ENCODE results near the gene PLEKHG7. TPM values are rescaled to one million over a fixed set of nuclear protein-coding genes. Genes with fewer than 3 reads are reported as not detected.

Gene PLEKHG7
- total and polyA plus RNA-seq, 8 donors: 0.16 to 1.3 (median 0.40) TPM

DNA sequence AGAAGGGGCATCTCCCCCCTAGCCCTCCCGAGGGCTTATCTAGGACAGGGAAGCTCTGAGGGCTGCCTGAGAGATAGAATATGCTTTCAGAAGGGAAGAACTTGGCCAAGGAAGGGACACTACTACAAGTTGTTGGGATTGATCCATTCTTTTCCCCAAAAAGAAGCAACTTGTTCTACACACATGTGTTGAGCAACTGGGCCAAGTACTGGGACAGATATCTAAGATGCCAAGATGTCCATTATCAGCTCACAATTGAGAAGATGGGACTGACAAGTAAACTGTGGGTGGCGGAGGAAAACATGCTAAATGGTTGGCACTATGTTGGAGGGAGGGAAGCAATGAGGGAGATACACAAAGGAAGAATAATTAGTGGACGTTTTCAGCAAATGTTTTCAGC lies 30.9 kb downstream of the PLEKHG7 start:
- no peak for DNase-seq
- H3K4me1 ChIP-seq: peaks cover 0 to 12% of the 10 kb centered on the region in 2 donors
- H3K4me3 ChIP-seq: no peak overlapping the region
- no peak for ATAC-seq
- intact Hi-C loops (cut with DNase I): no loop called here
- H3K36me3 ChIP-seq: no peaks in the 10 kb centered on the region
- no peaks in the 10 kb centered on the region for H3K9me3 ChIP-seq
- TF ChIP-seq, protein P1, sequence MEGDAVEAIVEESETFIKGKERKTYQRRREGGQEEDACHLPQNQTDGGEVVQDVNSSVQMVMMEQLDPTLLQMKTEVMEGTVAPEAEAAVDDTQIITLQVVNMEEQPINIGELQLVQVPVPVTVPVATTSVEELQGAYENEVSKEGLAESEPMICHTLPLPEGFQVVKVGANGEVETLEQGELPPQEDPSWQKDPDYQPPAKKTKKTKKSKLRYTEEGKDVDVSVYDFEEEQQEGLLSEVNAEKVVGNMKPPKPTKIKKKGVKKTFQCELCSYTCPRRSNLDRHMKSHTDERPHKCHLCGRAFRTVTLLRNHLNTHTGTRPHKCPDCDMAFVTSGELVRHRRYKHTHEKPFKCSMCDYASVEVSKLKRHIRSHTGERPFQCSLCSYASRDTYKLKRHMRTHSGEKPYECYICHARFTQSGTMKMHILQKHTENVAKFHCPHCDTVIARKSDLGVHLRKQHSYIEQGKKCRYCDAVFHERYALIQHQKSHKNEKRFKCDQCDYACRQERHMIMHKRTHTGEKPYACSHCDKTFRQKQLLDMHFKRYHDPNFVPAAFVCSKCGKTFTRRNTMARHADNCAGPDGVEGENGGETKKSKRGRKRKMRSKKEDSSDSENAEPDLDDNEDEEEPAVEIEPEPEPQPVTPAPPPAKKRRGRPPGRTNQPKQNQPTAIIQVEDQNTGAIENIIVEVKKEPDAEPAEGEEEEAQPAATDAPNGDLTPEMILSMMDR (IDR thresholded peaks at IDR 0.05): no peak
- H3K27me3 ChIP-seq: no peaks in the 10 kb centered on the region
- no peak overlapping the region for H3K27ac ChIP-seq

DNA sequence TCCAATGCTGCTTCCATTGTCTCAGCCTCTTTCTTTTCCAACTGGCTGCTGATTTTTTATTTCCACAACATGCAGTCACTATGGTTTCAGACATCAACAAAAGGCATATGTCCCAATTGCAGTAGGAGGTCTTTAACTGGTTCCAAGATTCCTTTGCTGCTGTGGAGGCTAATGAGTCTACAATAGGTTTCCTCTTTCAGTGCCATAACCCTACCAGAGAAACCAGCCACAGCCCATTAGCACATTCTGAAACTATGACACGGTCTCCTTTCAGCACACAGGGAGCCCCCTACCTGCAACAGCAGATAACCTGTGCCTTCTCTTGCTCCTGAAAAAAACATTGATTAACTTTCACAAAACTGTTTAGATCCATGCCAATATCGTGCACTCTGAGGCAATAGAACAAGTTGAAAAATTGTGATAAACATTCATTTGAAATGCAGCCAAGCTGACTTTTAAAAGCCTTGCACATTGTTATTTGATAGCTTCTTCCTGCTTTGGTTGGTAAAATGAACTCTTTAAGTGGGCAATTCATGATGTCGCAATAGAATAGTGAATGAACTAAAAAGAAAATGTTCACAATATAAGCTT lies 32.4 kb downstream of the PLEKHG7 start:
- Histone ChIP-seq H3K4me1 (peaks cover 0 to 12% of the 10 kb centered on the region in 2 donors), H3K36me3 (no peaks in the 10 kb centered on the region), H3K27ac (peak overlapping the region; percentile 68 to 81), H3K9me3 (no peaks in the 10 kb centered on the region), H3K27me3 (no peaks in the 10 kb centered on the region), H3K4me3 (no peak overlapping the region)
- intact Hi-C loops (cut with DNase I): no loop called here
- ATAC-seq: peak; percentile 84
- TF ChIP-seq, protein P1 (IDR thresholded peaks at IDR 0.05): no peak
- peak in 2 of 4 donors; percentile 92 for DNase-seq

DNA sequence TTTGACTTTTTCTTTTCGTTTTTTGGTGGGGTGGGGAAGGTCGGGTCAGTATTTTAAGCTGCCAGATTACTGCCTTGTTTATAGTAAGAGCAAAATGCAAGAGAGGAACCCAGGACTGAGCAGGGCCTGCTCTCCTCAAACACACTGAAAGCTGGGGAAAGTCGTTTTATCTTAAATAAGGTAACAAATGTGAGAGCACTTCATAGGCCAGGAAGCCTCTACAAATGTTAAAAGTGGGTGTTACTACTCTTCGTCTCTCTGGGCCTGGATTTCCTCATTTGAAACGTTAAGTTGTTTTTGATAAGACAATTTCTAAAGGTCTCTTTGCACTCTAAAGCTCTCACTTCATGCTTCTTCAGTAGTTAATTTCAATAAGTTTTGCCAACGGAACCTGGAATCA lies 33.8 kb downstream of the PLEKHG7 start:
- no peaks in the 10 kb centered on the region for H3K9me3 ChIP-seq
- no peaks in the 10 kb centered on the region for H3K36me3 ChIP-seq
- H3K27me3 ChIP-seq: no peaks in the 10 kb centered on the region
- TF ChIP-seq, protein P1 (IDR thresholded peaks at IDR 0.05): no peak
- intact Hi-C loops (cut with DNase I): no loop called here
- DNase-seq: no peak
- peaks cover 0 to 12% of the 10 kb centered on the region in 2 donors for H3K4me1 ChIP-seq
- peak overlapping the region in 1 of 2 donors; percentile 81 for H3K27ac ChIP-seq
- ATAC-seq: peak; percentile 55
- no peak overlapping the region for H3K4me3 ChIP-seq

DNA sequence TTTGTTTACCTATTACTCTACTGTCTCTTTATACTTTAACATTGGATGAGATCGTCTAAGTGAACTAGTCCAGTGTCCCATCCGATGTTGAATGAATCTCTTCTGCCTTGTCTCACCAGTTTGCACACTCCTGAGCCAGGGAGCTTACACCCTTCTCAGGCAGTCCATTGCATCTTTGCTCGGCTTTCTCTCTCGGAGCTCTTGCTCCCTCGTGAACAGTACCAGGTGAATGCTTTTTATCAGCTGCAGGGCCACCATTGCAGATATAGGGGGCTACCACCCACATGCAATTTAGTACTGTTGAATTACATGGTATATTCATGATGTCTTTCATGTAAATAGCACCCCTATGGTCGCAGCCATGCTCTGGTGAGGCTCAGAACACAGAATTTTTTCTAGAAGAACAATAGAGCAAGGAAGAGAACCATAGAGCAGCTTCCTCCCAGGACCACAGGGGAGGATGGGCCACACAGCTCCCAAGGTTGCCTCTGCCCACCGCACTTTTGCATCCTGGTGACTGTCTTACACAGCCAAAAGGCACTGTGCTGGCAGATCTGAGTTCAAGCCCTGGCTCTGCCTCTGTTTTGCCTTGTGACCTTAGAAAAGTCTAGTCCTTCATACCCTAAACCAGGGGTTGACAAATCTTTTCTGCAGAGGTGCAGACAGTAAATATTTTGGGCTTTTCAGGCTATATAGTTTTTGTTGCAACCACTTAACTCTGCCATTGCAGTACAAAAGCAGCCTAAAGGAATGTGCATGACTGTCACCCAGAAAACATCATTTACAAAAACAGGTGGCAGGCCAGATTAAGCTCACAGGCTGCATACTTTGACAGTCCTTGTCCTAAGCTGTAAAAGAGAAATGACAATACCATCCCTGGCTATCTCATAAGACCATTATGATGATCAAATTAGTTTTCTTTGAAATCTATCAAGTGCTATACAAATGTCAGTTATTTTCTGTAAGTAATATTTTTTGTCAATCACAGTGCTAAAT lies 35.4 kb downstream of the PLEKHG7 start:
- ATAC-seq (no peak), DNase-seq (no peak)
- Histone ChIP-seq H3K36me3 (no peaks in the 10 kb centered on the region), H3K4me3 (no peak overlapping the region), H3K9me3 (no peaks in the 10 kb centered on the region), H3K27ac (no peak overlapping the region), H3K27me3 (no peaks in the 10 kb centered on the region), H3K4me1 (peaks cover 0 to 12% of the 10 kb centered on the region in 2 donors)
- TF ChIP-seq, protein P1 (IDR thresholded peaks at IDR 0.05): no peak
- intact Hi-C loops (cut with DNase I): no loop called here

DNA sequence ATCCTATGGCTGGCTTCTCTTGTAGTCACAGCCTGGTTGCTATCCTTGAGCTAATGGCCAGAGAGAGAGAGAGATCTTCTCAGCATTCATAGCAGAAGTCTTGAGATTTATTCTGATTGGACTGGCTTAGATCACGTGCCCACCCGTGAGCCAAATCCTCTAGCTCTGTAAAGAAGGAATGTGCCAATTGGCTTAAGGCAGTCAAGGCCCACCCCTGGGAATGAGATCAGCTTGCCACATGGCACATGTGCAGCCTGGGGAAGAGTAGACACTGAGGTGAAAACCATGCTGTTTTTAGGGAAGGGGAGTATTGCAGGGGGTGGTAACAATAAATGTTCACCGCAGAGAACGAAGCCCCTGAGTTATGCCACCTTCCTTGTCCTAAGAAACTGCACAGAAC lies 36.3 kb downstream of the PLEKHG7 start:
- Histone ChIP-seq H3K9me3 (no peaks in the 10 kb centered on the region), H3K4me1 (peaks cover 0 to 12% of the 10 kb centered on the region in 2 donors), H3K27me3 (no peaks in the 10 kb centered on the region), H3K27ac (no peak overlapping the region), H3K36me3 (no peaks in the 10 kb centered on the region), H3K4me3 (no peak overlapping the region)
- ATAC-seq: no peak
- no peak for DNase-seq
- TF ChIP-seq, protein P1 (IDR thresholded peaks at IDR 0.05): no peak
- intact Hi-C loops (cut with DNase I): no loop called here

Data from left lung (tissue), 10 donors.